Measurements from ENCODE around the gene GRK4.

GRCh38 chr4:3029464-3029863, 66.1 kb downstream of the GRK4 start:
- TF ChIP-seq CTCF (IDR thresholded peaks at IDR 0.05) (no peak), EZH2 (IDR thresholded peaks at IDR 0.05) (no peak), EZH2phosphoT487 (IDR thresholded peaks at IDR 0.05) (no peak)
